GM18499 (cell line): ENCODE measurements around the gene WRAP53.

Experiments used
- ATAC-seq: cut with Tn5 transposase; IDR thresholded peaks from one replicate; pipeline ENCODE4 v1.9.1; 2021; ENCODE audit warnings: moderate number of reproducible peaks; ENCODE audit not compliant: insufficient read depth, unreplicated experiment

Gene WRAP53

DNA sequence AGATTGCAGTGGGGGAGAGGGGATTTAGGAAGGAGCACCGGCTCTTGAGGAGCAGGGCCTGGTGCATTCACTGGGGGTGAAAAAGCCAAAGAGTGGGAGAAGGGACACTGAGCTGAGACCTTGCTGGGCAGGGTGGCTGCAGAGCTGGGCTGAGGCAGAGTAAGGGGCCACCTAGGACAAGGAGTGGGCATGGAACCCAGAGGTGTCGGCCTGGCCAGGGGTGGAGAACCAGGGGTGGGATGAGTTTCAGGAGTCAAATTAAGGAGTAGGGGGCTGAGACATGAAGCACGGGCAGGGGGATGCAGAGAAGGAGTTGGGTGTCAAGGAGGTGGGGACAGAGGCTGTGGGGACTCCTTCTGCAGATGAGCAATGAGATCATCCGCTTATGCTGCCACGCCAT, 49.3 kb downstream of the WRAP53 start:
- no peak for ATAC-seq

GRCh38 chr17:7739746-7740145, 51.5 kb downstream of the WRAP53 start:
- ATAC-seq: no peak

DNA sequence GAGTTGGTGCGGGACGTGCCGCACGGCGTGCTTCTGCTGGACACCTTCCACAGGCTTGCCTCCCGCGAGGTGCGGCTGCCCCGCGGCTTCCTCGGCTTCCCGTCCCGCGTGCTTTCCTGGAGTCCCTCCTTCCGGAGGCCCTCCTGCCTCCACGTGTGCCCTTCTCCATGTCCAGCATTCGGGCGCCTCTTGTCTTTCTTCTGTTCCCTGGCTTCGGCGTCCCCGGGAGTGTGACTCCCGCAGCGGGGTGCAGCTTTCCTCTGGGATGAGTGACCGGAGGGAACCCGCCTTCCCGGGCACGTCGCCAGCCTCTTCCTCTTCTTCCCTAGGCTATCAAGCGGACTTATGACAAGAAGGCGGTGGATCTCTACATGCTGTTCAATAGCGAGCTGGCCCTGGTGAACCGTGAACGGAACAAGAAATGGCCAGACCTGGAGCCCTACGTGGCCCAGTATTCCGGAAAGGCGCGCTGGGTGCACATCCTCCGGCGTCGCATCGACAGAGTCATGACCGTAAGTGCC, 52.3 kb downstream of the WRAP53 start:
- no peak for ATAC-seq

DNA sequence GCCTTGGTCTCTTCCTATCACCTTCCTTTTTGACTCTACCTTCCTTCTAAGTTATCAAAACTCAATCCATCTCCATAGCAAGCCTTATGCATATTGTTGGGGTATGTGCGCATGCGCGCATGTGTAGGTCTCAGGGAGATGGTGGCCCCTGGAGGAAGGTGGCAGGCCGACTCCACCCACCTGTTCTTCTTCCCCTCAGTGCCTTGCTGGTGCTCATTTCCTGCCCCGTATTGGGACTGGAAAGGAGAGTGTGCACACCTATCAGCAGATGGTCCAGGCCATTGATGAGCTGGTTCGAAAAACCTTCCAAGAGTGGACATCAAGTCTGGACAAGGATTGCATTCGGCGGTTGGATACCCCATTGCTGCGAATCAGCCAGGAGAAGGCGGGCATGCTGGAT, 54.5 kb downstream of the WRAP53 start:
- no peak for ATAC-seq

DNA sequence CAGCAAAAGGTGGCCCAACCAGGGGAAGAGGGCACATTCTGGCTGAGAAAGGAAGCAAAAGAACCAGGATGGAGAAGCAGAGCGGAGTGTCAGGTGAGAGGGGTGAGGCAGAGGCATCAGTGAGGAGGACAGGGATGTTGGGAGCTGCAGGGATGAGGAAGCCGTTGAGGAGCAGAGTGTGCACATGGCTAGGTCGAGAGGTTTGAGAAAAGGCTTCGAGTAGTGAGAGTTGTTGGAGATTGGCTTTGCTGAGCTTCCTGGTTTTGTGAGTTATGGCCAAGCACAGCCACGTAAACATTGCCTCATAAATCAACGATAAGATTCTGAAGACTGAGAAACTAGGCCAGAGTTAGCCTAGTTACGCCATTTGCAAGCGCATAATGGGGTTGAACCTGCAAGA, 56.1 kb downstream of the WRAP53 start:
- no peak for ATAC-seq

GRCh38 chr17:7745748-7746470, 57.6 kb downstream of the WRAP53 start:
- no peak for ATAC-seq

DNA sequence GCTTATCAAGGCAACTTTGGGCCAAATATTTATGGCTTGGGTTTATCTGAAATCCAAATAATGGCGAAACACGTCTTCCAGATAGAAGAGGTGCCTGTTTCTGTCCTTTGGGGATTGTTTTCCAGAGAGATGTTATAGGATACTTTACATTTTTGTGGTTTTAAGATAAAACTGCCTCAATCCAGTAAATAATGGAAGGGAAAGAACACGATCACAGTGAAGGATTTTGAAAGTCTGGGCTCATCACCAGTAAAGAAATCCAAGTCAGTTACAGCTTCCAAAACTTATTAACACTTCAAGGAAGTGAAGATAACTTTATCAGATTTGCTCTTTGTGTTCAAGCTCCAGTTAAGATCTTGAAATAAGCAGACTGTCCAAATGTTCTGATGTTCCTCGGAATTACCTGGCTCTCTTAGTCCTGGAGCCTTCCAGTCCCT, 59.4 kb downstream of the WRAP53 start:
- no peak for ATAC-seq

GRCh38 chr17:7748076-7748775, 59.9 kb downstream of the WRAP53 start:
- ATAC-seq: no peak

- ATAC-seq: no peak
Observed at GRCh38 chr17:7750321-7750821, 62.1 kb downstream of the WRAP53 start.
